ENCODE results near the gene ETV1.

The ETV1 gene

DNA sequence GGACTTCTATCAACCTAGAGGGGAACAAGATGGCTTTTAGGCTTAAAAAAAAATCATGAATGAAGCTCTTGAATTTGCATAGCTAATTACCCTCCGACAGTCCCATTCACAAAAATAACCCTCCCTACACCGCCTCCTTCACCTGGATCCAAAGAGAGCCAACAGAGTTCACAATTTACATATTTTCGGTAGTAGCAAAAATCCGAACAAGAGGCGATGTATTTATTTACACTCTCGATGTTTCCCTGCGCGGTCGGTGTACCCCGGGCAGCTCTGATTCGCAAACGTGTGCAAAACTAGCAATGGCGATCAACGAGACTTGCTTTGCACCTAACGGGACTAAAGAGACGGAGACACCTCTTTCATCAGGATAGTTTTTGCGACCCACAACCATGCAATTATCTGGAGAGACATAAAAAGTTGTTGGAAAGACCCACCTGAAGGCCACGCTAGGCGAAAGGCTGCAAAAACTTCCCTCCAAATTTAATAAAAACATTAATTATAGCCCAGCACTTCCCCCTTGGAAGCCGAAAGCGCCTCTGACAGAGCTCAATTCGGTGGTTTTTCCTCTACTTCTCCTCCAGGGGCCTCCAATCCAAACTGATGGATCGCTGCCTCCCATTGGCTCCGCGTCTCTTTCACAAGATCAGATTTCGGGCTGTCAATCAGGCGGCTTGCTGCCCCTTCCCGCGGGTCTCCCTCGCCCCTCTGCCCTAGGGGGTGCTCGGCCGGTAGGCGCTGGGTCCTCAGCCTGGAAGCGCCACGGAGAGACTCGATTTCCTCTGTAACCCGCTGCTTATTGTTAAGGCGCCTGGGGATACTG, at the start of gene ETV1:
Gene ETV1 (minus strand): TSS at position 541 of the 823 bp plus-strand sequence. CDS start 614 bp downstream, outside the sequence.
- DNase-seq (ENCODE audit: low read depth) = peak; percentile 43
- TF ChIP-seq, protein P1, sequence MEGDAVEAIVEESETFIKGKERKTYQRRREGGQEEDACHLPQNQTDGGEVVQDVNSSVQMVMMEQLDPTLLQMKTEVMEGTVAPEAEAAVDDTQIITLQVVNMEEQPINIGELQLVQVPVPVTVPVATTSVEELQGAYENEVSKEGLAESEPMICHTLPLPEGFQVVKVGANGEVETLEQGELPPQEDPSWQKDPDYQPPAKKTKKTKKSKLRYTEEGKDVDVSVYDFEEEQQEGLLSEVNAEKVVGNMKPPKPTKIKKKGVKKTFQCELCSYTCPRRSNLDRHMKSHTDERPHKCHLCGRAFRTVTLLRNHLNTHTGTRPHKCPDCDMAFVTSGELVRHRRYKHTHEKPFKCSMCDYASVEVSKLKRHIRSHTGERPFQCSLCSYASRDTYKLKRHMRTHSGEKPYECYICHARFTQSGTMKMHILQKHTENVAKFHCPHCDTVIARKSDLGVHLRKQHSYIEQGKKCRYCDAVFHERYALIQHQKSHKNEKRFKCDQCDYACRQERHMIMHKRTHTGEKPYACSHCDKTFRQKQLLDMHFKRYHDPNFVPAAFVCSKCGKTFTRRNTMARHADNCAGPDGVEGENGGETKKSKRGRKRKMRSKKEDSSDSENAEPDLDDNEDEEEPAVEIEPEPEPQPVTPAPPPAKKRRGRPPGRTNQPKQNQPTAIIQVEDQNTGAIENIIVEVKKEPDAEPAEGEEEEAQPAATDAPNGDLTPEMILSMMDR (conservative IDR thresholded peaks at IDR 0.05; ENCODE audit: low read length) = peak; percentile 56
- H3K4me3 ChIP-seq (ENCODE audit: low read length) = peak within 1 kb of the TSS; percentile 82

DNA sequence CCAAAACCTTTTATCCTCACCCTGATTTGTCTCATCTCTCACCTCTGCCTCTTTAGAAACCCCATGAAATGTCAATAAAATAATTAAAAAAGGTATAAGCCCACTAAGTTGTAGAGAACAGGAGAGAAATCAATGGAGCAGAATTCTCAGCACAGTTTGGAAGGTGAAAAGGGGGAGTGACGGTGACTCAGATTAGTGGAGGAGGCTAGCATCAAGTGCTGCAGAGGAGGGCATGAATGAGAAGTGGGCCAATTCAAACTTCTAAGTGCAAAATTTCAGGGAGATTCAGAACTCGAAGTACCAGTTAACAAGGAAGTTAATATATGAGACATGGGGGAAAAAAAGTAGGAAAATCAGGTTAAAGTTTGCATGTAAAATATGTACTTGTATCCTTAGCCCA, 34.9 kb upstream of the ETV1 start:
- DNase-seq (ENCODE audit: low read depth) = no peak
- TF ChIP-seq, protein P1 (conservative IDR thresholded peaks at IDR 0.05; ENCODE audit: low read length) = no peak
- no peak overlapping the region for H3K4me3 ChIP-seq (ENCODE audit: low read length)

DNA sequence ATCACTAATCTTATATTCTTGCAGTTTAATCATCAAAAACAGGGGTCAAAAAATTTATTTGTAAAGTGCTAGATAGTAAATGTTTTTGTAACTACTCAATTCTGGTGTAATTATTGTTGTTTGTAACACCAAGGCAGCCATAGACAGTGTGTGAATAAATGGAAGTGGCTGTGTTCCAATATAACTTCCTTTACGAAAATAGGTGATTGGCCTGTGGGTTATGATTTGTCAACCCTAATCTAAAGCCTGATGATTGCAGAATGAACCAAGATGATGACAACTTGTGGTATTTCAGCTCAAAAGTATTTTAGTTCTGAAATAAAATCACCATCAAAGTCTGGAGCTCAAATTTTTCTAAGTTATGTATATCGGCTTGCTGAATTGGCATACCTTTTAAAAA, 34.4 kb upstream of the ETV1 start:
- no peak for DNase-seq (ENCODE audit: low read depth)
- TF ChIP-seq, protein P1 (conservative IDR thresholded peaks at IDR 0.05; ENCODE audit: low read length) = no peak

DNA sequence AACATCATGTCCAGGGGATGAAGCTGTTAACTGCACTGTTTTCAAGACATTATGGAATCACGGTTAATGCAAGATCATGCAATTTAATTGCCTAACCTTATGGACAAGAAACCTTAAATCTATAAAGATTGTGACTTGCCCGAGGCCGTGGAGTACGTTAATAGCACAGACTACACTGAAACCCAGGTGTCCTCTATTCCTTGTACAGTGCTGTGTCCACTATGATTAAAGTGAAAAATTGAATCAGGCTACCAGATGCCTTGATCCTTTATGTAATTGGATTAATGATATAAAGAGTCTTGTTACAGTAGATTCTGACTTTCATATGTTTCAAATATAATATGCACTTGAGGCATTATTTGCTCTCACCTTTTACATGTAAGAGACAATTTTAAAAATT, 33.9 kb upstream of the ETV1 start:
- H3K4me3 ChIP-seq (ENCODE audit: low read length) = no peak overlapping the region
- DNase-seq (ENCODE audit: low read depth) = no peak
- TF ChIP-seq, protein P1 (conservative IDR thresholded peaks at IDR 0.05; ENCODE audit: low read length) = no peak

More for the DNA sequence above, 34.4 kb upstream of the ETV1 start:
- H3K4me3 ChIP-seq (ENCODE audit: low read length) = no peak overlapping the region

DNA sequence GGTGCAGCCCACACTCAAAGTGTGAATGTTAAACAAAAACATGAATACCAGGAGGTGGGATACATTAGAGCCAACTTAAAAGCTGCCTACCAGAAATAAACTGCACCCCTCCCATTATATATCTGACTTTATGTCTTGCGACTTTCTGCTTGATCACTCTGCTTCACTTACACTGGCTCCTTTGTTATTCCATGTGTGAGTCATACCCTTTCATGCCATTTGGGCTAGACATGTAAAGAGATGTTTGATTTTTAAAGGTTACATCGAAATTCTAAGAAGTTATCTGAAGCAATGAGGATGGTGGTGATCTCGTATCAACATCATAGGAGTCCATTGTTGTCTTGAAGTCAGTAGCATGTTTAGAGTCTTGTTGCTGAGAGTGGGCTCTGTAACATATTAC, 31.6 kb upstream of the ETV1 start:
- no peak overlapping the region for H3K4me3 ChIP-seq (ENCODE audit: low read length)
- DNase-seq (ENCODE audit: low read depth) = peak; percentile 4
- TF ChIP-seq, protein P1 (conservative IDR thresholded peaks at IDR 0.05; ENCODE audit: low read length) = no peak

DNA sequence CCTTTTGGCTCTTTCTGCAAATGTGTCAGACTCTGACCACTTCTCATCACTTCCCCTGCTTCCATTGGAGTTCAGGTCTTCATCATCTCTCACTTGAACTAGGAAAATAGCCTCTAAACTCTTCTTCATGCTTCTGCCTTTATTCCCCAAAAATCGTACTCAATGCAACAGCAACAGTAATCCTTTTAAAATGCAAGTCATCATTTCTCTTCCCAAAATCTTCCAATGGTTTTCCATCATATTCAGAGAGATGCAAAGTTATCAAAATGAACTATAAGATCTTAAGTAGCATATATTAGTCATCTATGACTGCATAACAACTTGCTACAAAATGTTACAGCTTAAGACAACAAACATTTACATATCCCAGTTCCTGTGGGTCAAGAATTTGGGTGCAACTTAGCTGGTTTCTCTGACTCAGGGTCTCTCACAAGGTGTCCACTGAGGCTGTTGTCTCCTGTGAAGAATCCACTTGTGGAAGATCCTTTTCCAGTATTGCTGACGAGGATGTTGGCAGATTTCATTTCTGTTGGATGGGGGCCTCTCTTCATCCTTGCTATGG, 31.0 kb upstream of the ETV1 start:
- no peak overlapping the region for H3K4me3 ChIP-seq (ENCODE audit: low read length)
- TF ChIP-seq, protein P1 (conservative IDR thresholded peaks at IDR 0.05; ENCODE audit: low read length) = no peak
- no peak for DNase-seq (ENCODE audit: low read depth)

DNA sequence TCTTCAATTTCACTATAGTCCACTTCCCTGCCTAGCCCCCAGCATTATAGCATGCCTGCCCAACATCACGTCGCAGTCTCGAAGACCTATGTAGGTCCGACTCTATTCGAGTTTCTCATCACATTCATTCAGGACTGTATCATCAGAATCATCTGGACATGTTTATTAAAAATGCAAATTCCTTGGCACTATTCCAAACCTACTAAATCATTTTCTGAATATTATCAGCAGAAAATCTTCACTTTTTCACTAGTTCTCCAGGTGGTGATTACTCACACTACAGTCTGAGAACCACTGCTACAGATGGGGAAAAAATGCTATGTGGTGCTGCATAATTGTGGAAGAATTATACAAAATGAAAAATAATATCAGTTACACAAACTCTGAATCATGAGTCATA, 29.3 kb upstream of the ETV1 start:
- DNase-seq (ENCODE audit: low read depth) = no peak
- TF ChIP-seq, protein P1 (conservative IDR thresholded peaks at IDR 0.05; ENCODE audit: low read length) = no peak
- H3K4me3 ChIP-seq (ENCODE audit: low read length) = no peak overlapping the region

All from AG10803 (cell line).